ENCODE measurements around the gene LRRC42.

Gene LRRC42

GRCh38 chr1:54007613-54008012, 61.5 kb downstream of the LRRC42 start:
- DNase-seq = no peak

GRCh38 chr1:54008876-54009275, 62.7 kb downstream of the LRRC42 start:
- no peak for DNase-seq

GRCh38 chr1:54009406-54009805, 63.3 kb downstream of the LRRC42 start:
- DNase-seq = no peak

DNA sequence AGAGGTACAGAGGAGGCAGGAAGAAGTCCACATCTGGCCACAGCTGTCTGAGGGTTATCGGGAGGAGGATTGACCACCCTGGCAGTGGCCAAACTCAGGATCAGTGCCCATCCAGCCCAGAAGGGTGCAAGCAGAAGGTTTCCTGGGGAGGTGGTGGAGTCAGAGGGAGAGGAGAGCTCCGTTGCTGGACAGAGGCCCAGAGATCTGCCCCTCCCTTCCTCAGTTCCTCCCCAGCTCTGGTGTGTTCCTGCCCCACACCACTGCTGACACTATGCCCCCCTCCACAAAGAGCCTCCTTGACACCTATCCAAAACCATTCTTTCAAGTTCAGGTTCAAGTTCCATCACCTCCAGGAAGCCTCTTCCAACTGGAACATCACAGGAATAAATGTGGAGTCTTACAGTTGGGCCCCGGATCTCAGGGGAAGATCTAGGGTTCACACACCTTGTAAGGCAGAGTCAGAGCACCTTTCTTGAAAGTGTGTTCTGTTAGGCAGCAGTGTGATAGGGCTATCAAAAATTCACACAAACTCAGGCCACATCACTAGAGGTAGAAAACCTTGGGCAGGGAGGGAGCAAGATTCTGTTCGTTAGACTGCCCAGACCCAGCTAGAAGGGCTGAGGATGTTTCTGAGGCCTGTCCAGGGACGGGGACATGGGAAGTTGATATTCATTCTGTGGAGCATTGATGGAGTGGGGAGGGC, 64.4 kb downstream of the LRRC42 start:
- no peak for DNase-seq

GRCh38 chr1:54011316-54012007, 65.3 kb downstream of the LRRC42 start:
- no peak for DNase-seq

DNA sequence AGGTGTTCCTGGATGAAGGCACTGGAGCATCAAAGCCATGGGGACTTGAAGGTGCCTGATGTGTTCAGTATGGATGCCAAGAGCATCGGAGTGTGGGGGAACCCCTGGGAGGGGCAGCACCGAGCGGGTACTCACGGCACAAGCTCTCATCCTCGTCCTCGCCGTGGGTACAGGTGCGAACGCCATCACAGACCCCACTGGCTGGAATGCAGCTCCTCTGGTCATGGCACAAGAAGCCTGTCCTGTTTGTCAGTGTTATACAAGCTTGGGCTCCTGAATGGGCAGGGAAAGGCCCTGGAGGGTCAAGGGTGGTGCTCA, 65.8 kb downstream of the LRRC42 start:
- no peak for DNase-seq

GRCh38 chr1:54012863-54013262, 66.7 kb downstream of the LRRC42 start:
- no peak for DNase-seq

DNA sequence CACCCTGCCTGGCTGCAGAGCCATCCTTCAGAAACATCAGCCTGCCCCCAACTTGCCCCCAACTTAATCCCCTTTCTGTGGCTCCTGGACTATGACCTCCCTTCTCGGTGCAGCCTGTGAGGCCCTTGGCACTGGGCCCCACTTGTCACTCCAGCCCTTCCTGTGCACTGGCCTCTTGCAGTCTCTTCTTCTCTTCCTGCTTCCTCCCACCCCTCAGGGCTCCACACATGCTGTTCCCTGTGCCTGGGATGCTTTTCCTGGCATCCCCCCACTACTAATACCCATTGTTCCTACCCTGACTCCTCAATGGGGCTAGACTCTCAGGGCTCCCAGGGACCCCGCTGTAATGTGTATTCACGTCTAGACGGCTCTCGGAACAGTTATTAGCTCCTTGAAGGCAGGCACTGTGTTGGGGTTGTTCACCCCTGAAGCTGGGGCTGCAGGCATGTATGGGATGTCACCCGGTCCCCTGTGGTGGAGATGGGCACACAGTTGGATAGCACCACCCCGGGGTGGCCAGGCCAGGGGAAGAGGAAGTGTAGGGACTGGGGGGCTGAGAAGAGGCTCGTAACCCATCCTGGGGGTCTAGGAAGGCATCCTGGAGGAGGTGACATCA, 67.4 kb downstream of the LRRC42 start:
- DNase-seq = no peak

DNA sequence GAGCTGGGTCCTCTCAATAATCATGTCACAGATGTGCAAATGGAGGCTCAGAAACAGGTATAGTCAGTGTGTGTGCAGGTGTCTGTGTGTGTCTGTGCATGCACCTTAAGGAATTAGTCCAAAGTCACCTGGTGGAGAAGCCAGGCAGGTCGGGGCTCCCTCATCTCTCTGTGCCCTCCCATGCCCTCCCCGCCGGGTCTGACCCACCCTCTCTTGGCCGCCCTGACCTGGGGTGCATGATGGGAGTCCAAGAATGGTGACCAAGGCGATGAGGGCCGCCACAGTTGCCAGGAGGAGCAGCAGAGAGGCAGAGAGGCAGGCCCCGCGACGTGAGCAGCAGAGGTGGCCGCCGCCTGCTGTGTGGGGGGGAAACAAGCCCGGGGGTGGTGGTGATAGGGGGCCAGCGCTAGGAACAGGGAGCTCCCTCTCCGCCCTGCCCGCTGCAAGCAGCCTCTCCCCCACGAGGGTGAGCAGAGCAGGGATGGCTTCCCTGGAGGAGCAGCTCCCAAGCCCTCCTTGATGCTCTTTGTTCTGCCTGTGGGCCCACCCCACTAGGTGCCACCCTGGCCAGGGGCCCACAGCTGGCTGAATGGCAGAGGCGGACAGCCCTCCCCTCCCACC, 68.0 kb downstream of the LRRC42 start:
- no peak for DNase-seq

DNA sequence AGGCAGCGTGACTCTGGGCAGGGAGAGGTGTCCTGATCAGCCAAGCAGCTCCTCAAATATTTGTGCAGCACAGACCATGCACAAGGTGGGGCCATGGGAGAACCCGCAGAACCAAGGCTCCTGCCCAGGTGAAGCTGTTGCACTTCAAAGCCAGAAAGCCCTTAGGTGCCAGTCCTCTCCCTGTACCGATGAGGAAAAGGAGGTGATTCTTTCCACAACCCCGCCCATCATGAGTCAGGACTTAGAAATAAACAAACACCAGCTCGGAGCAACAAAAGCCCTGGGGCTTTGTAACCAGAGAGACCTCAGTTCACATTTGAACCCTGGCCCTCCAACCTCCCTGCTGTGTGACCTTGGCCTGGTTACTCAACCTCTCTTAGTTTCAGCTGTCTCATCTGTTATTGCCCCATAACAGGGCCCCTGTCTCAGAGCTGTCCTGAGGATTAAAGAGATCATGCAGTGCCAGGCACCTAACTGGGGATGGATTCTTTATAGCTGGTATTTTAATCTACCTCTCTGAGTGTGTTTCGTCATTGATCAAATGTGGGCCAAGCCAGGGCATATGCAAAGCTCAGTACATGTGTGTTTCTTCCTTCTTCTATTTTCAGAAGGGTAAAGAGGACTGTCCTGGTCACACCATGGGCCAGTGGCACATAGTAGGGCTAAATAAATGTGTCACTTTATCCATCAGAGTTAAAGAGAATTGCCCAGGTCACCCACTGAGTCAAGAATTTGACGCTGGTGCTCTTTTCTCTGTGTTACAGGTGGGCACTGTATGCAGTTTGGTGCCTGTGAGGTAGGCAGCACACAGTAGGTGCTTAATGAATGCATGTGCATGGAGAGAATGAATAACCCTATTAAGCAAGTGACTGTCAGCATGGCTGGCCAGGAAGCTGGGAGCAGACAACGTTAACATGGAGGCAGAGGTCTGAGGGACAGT, 70.5 kb downstream of the LRRC42 start:
- no peak for DNase-seq
